PC-3 (cell line): ENCODE data around the gene CDKN1A.

ENCODE experiments used
- CTCF ChIP-seq: fragments of 300-600 bp; sonication (generic); conservative IDR thresholded peaks from 2 replicates; pipeline ENCODE4 v1.5.1; 2017; ENCODE audit warnings: antibody characterized with exemption, low read depth, mild to moderate bottlenecking, low read length
- EZH2 ChIP-seq: fragments of 300-600 bp; sonication (generic); IDR thresholded peaks from one replicate; pipeline ENCODE4 v1.6.1; 2017; ENCODE audit warnings: antibody characterized with exemption, mild to moderate bottlenecking, low read length; ENCODE audit not compliant: unreplicated experiment
- EZH2phosphoT487 ChIP-seq: fragments of 300-600 bp; sonication (generic); IDR thresholded peaks from 2 replicates; pipeline ENCODE4 v1.6.1; 2018; ENCODE audit warnings: mild to moderate bottlenecking, antibody characterized with exemption, low read length, borderline replicate concordance

GRCh38 chr6:36735110-36736071 is 56.9 kb downstream of the CDKN1A start:
- TF ChIP-seq EZH2phosphoT487, result no peak
- TF ChIP-seq CTCF, result no peak
- TF ChIP-seq EZH2, result no peak
